ENCODE results near the gene CHN2. TPM values are rescaled to one million over a fixed set of nuclear protein-coding genes. Genes with fewer than 3 reads are reported as not detected.

The CHN2 gene
- total RNA-seq, 1 donor, result under 0.01 TPM

- TF ChIP-seq, protein P1, sequence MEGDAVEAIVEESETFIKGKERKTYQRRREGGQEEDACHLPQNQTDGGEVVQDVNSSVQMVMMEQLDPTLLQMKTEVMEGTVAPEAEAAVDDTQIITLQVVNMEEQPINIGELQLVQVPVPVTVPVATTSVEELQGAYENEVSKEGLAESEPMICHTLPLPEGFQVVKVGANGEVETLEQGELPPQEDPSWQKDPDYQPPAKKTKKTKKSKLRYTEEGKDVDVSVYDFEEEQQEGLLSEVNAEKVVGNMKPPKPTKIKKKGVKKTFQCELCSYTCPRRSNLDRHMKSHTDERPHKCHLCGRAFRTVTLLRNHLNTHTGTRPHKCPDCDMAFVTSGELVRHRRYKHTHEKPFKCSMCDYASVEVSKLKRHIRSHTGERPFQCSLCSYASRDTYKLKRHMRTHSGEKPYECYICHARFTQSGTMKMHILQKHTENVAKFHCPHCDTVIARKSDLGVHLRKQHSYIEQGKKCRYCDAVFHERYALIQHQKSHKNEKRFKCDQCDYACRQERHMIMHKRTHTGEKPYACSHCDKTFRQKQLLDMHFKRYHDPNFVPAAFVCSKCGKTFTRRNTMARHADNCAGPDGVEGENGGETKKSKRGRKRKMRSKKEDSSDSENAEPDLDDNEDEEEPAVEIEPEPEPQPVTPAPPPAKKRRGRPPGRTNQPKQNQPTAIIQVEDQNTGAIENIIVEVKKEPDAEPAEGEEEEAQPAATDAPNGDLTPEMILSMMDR (IDR thresholded peaks at IDR 0.05; ENCODE audit: insufficient read depth, low read depth, low read length), result no peak
- H3K4me3 ChIP-seq (ENCODE audit: low read depth, low read length), result no peak overlapping the region
- DNase-seq (ENCODE audit: low read depth), result no peak
These were observed 249.7 kb downstream of the CHN2 start for GRCh38 chr7:29444267-29444666.

DNA sequence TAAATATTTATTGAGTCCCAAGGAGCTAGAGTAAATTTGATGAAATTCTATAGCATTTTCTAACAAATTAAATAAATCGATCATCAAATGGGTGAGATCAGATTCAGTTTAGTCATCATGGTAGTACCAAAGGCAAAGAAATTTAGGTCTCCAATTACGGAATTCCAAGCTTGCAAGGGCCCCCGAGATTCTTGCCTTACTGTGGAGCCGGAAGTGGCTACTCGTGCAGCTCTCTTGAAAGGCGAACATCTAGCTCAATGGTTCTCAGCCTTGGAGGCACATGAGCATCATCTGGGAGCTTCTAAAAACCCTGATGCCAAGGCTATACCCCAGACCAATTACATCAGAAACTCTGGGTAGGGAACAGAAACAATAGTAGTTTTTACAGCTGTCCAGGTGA lies 251.2 kb downstream of the CHN2 start:
- DNase-seq (ENCODE audit: low read depth), result no peak
- no peak overlapping the region for H3K4me3 ChIP-seq (ENCODE audit: low read depth, low read length)
- TF ChIP-seq, protein P1 (IDR thresholded peaks at IDR 0.05; ENCODE audit: insufficient read depth, low read depth, low read length), result no peak

DNA sequence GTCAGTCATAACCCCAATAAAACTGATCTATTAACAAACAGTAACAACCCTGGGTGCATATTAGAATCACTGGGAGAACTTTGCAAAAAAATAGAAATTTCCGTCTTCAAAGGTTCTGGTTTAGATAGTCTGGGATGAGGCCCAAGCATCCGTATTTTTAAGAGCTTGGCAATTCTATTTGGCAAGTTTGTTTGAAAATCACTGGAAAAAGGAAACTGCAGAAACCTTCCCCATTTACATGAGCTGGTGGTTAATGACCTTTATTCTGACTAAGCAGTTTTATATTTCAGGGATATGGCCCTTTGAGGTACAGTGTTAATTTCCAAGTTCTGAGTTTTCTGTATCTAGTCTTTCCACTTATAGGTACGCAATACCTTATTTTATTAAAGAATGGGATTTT lies 253.3 kb downstream of the CHN2 start:
- DNase-seq (ENCODE audit: low read depth), result no peak
- TF ChIP-seq, protein P1 (IDR thresholded peaks at IDR 0.05; ENCODE audit: insufficient read depth, low read depth, low read length), result no peak
- H3K4me3 ChIP-seq (ENCODE audit: low read depth, low read length), result no peak overlapping the region

GRCh38 chr7:29449569-29450260 lies 255.1 kb downstream of the CHN2 start:
- DNase-seq (ENCODE audit: low read depth), result peak; percentile 28
- TF ChIP-seq, protein P1 (IDR thresholded peaks at IDR 0.05; ENCODE audit: insufficient read depth, low read depth, low read length), result no peak
- no peak overlapping the region for H3K4me3 ChIP-seq (ENCODE audit: low read depth, low read length)

DNA sequence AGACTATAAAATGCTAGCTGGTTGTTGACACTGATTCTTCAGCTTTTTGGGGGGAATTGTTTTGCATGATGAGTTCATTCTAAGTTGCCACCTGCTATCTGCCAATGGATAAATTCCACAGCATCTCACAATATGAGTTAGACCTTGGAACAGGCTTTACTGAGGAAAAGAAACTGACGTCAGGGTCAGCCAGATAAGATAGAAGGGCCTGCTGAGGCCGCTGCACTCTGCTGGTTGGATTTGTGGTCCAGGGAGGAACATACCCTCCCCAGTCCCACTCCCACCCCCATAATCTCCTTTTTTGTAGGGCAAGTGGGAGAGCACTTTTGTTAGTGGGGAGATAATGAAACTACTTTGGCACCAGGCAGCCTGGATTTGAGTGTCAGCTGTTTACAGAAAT lies 258.4 kb downstream of the CHN2 start:
- H3K4me3 ChIP-seq (ENCODE audit: low read depth, low read length), result no peak overlapping the region
- DNase-seq (ENCODE audit: low read depth), result no peak
- TF ChIP-seq, protein P1 (IDR thresholded peaks at IDR 0.05; ENCODE audit: insufficient read depth, low read depth, low read length), result no peak

- H3K4me3 ChIP-seq (ENCODE audit: low read depth, low read length), result no peak overlapping the region
- TF ChIP-seq, protein P1 (IDR thresholded peaks at IDR 0.05; ENCODE audit: insufficient read depth, low read depth, low read length), result no peak
- DNase-seq (ENCODE audit: low read depth), result no peak
These were observed 259.9 kb downstream of the CHN2 start for GRCh38 chr7:29454464-29454863.

Data from fibroblast of villous mesenchyme (primary cell).